GM21528 (cell line): Measurements from ENCODE around the gene AUTS2.

Source experiments
- ATAC-seq: cut with Tn5 transposase; IDR thresholded peaks from one replicate; pipeline ENCODE4 v1.9.1; 2021; ENCODE audit warnings: mild to moderate bottlenecking, moderate library complexity; ENCODE audit not compliant: unreplicated experiment, low FRiP score

Gene AUTS2

GRCh38 chr7:69599286-69599954, 1.1 kb downstream of the AUTS2 start:
- ATAC-seq: no peak

- no peak for ATAC-seq
Observed at GRCh38 chr7:69599955-69600709, 1.9 kb downstream of the AUTS2 start.

GRCh38 chr7:69600710-69601519, 2.6 kb downstream of the AUTS2 start:
- ATAC-seq: no peak

GRCh38 chr7:69602522-69602921, 4.2 kb downstream of the AUTS2 start:
- no peak for ATAC-seq

- ATAC-seq: no peak
Observed at GRCh38 chr7:69603351-69603750, 5.1 kb downstream of the AUTS2 start.

- ATAC-seq: peak; percentile 68
Observed at GRCh38 chr7:69603937-69604494, 5.7 kb downstream of the AUTS2 start.

- no peak for ATAC-seq
Observed at GRCh38 chr7:69605070-69605469, 6.8 kb downstream of the AUTS2 start.

GRCh38 chr7:69605546-69605945, 7.3 kb downstream of the AUTS2 start:
- no peak for ATAC-seq

- no peak for ATAC-seq
Observed at GRCh38 chr7:69608049-69608448, 9.8 kb downstream of the AUTS2 start.

- ATAC-seq: no peak
Observed at GRCh38 chr7:69608878-69609277, 10.6 kb downstream of the AUTS2 start.

- no peak for ATAC-seq
Observed at GRCh38 chr7:69609541-69610373, 11.5 kb downstream of the AUTS2 start.

- ATAC-seq: no peak
Observed at GRCh38 chr7:69610374-69611084, 12.3 kb downstream of the AUTS2 start.

- ATAC-seq: no peak
Observed at GRCh38 chr7:69612981-69613380, 14.7 kb downstream of the AUTS2 start.

GRCh38 chr7:69613846-69614245, 15.6 kb downstream of the AUTS2 start:
- ATAC-seq: no peak

- no peak for ATAC-seq
Observed at GRCh38 chr7:69615685-69616084, 17.4 kb downstream of the AUTS2 start.

GRCh38 chr7:69617364-69617763, 19.1 kb downstream of the AUTS2 start:
- no peak for ATAC-seq

- no peak for ATAC-seq
Observed at GRCh38 chr7:69619054-69619453, 20.8 kb downstream of the AUTS2 start.

GRCh38 chr7:69619635-69620034, 21.4 kb downstream of the AUTS2 start:
- ATAC-seq: no peak

- no peak for ATAC-seq
Observed at GRCh38 chr7:69620063-69620462, 21.8 kb downstream of the AUTS2 start.

GRCh38 chr7:69620650-69621049, 22.4 kb downstream of the AUTS2 start:
- no peak for ATAC-seq
